BLaER1 (cell line): ENCODE results near the gene CYRIA.

ENCODE experiments used
- H3K27ac ChIP-seq: shearing (Covaris generic); formaldehyde crosslinking; 2 replicates; pipeline ENCODE4 v1.8.1; 2022
- H3K27me3 ChIP-seq: shearing (Covaris generic); formaldehyde crosslinking; 2 replicates; pipeline ENCODE4 v1.8.1; 2022
- H3K36me3 ChIP-seq: shearing (Covaris generic); formaldehyde crosslinking; 2 replicates; pipeline ENCODE4 v1.8.1; 2022
- H3K4me1 ChIP-seq: shearing (Covaris generic); formaldehyde crosslinking; 2 replicates; pipeline ENCODE4 v1.8.1; 2022
- H3K4me2 ChIP-seq: shearing (Covaris generic); formaldehyde crosslinking; 2 replicates; pipeline ENCODE4 v1.8.1; 2022
- H3K4me3 ChIP-seq: shearing (Covaris generic); formaldehyde crosslinking; 2 replicates; pipeline ENCODE4 v1.8.1; 2022
- H3K9ac ChIP-seq: shearing (Covaris generic); formaldehyde crosslinking; 2 replicates; pipeline ENCODE4 v1.8.1; 2022
- H3K9me3 ChIP-seq: shearing (Covaris generic); formaldehyde crosslinking; 2 replicates; pipeline ENCODE4 v1.8.1; 2022
- H4K20me1 ChIP-seq: shearing (Covaris generic); formaldehyde crosslinking; 2 replicates; pipeline ENCODE4 v1.8.1; 2022
- Cebpa-rat ChIP-seq: shearing (Covaris generic); IDR thresholded peaks from 2 replicates; pipeline ENCODE4 v1.8.1; 2022

CYRIA gene

GRCh38 chr2:16665748-16666448 lies at the start of gene CYRIA:
CYRIA (minus strand) TSS chr2:16665834; CDS start chr2:16588119, 77,715 bp downstream.
- H3K4me3 ChIP-seq: peak within 1 kb of the TSS; percentile 77
- peak within 1 kb of the TSS; percentile 99 for H3K4me2 ChIP-seq
- peaks cover 55% of the 10 kb centered on the region for H3K4me1 ChIP-seq
- no peaks in the 10 kb centered on the region for H3K27me3 ChIP-seq
- no peaks in the 10 kb centered on the region for H3K9me3 ChIP-seq
- H3K36me3 ChIP-seq: no peaks in the 10 kb centered on the region
- peaks cover 9% of the 10 kb centered on the region; the same call in 1 of the 2 replicates for H4K20me1 ChIP-seq
- peak within 1 kb of the TSS; percentile 74 for H3K9ac ChIP-seq
- TF ChIP-seq Cebpa-rat: no peak
- H3K27ac ChIP-seq: 0 out of 2 replicates have a peak within 1 kb of the TSS, but pooled peaks have one; percentile 42

DNA sequence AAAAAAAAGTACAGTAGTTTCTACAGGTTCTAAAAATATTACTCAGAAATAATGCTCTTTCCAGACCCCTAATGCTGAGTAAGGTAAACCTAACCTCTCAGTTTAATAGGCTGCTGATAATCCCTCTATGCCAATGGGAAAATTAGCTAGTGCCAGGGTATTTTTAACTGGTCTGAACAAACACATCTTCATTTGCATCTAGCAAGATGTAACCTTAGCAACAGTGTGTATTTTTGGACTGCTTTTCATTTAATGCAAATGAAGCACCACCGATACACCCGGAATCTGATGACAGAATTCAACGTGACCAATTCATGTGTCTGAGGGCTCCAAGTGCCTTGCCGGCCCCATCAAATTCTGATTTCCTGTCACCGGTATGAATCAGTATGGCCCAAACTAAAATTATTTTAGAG lies 47.4 kb upstream of the CYRIA start:
- Histone ChIP-seq H3K27ac (no peak overlapping the region), H3K4me2 (no peak overlapping the region), H3K4me3 (no peak overlapping the region), H3K27me3 (no peaks in the 10 kb centered on the region), H3K36me3 (no peaks in the 10 kb centered on the region), H3K9ac (no peak overlapping the region), H3K9me3 (no peaks in the 10 kb centered on the region), H4K20me1 (no peaks in the 10 kb centered on the region), H3K4me1 (no peaks in the 10 kb centered on the region)
- TF ChIP-seq Cebpa-rat: no peak

- Histone ChIP-seq H3K4me3 (no peak overlapping the region), H3K4me1 (peaks cover 17% of the 10 kb centered on the region), H4K20me1 (no peaks in the 10 kb centered on the region), H3K27ac (no peak overlapping the region), H3K9ac (no peak overlapping the region), H3K9me3 (no peaks in the 10 kb centered on the region), H3K36me3 (no peaks in the 10 kb centered on the region), H3K4me2 (no peak overlapping the region), H3K27me3 (no peaks in the 10 kb centered on the region)
- no peak for TF ChIP-seq Cebpa-rat
Measured at GRCh38 chr2:16709769-16710168, 44.1 kb upstream of the CYRIA start.

DNA sequence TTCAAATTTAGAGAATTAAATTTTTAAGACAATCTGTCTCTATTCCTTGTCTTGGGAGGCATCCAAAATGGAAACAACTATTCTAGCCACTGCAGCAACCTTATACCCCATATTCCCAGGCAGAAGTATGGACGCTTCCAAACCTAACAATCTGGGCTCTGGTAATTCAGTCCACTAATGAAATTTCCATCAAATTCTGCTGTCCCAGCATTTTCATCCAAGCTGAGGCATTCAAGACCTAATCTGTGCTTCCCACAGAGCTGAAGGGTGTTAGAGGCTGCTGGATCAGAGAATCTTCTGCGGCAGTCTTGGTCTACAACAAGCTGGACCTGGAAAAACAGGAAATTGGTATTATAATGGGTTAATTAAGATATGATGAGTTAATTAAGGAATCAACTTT lies 42.5 kb upstream of the CYRIA start:
- TF ChIP-seq Cebpa-rat: no peak

DNA sequence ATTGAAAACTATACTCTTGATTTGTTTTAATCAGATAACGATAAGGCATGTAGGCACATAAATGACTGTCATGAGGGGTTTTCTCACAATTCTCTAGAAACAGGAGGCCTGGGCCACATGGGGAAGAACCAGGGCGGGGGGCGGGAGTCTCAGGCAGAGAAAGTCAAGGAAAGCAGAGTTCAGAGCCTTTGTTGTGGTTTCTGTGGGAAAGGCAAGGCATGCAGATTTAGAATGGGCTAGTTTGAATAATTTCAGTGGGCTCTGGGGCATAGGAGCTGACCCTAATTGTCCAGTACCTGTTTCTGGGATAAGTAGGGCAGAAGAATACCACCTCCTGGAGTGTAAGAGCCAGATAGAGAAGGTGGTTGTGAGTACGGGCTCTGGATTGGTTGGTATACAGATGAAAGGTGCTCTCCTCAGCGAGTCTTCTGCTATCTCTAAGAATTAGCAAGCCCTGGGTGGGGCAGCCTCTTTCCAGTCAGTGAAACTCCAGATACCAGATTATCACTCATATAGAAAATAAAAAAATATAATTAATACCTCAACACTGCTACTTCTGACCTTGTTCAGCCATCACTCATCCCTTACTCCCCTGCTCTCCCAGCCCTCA lies 41.5 kb upstream of the CYRIA start:
- H3K4me2 ChIP-seq: peak overlapping the region; percentile 62
- H3K4me1 ChIP-seq: peaks cover 17% of the 10 kb centered on the region
- no peak for TF ChIP-seq Cebpa-rat
- no peak overlapping the region for H3K27ac ChIP-seq
- H3K36me3 ChIP-seq: no peaks in the 10 kb centered on the region
- H3K9ac ChIP-seq: no peak overlapping the region
- H3K4me3 ChIP-seq: no peak overlapping the region
- H3K27me3 ChIP-seq: no peaks in the 10 kb centered on the region
- H4K20me1 ChIP-seq: no peaks in the 10 kb centered on the region
- no peaks in the 10 kb centered on the region for H3K9me3 ChIP-seq

More for the DNA sequence above, 42.5 kb upstream of the CYRIA start:
- Histone ChIP-seq H4K20me1 (no peaks in the 10 kb centered on the region), H3K4me2 (no peak overlapping the region), H3K27me3 (no peaks in the 10 kb centered on the region), H3K4me1 (peaks cover 17% of the 10 kb centered on the region), H3K9ac (no peak overlapping the region), H3K36me3 (no peaks in the 10 kb centered on the region), H3K4me3 (no peak overlapping the region), H3K27ac (no peak overlapping the region), H3K9me3 (no peaks in the 10 kb centered on the region)

DNA sequence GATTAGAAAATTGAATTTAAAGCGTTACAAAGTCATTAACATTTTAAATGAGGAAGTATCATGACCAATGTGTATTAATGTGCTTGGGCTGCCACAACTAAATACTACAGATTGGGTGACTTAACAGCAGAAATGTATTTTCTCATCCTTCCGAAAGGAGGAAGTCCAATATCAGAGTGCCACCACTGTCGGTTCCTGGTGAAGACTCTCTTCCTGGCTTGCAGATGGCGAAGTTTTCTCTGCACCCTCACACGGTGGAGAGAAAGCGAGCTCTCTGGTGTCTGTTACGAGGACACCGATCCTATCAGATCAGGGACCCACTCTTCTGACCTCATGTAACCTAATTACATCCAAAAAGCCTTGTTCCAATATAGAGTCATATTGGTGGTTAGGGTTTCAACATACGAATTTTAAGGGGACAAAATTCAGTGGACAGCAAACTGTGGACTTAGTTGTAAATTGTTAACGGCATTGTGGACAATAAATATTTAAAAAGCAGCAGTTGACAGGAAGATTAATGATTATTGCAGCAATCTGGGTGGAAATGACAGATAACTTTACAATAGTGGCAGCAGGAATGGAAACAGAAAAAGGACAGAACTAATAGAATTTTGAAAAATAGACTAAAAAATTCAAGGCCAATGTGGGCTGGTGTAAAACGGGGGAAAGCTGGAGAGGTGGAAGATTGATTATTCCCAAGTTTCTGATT lies 35.1 kb upstream of the CYRIA start:
- TF ChIP-seq Cebpa-rat: no peak
- Histone ChIP-seq H3K4me3 (no peak overlapping the region), H3K36me3 (no peaks in the 10 kb centered on the region), H3K27ac (no peak overlapping the region), H3K9me3 (peaks cover 9% of the 10 kb centered on the region), H3K4me1 (no peaks in the 10 kb centered on the region), H3K4me2 (no peak overlapping the region), H3K9ac (no peak overlapping the region), H3K27me3 (no peaks in the 10 kb centered on the region), H4K20me1 (no peaks in the 10 kb centered on the region)

DNA sequence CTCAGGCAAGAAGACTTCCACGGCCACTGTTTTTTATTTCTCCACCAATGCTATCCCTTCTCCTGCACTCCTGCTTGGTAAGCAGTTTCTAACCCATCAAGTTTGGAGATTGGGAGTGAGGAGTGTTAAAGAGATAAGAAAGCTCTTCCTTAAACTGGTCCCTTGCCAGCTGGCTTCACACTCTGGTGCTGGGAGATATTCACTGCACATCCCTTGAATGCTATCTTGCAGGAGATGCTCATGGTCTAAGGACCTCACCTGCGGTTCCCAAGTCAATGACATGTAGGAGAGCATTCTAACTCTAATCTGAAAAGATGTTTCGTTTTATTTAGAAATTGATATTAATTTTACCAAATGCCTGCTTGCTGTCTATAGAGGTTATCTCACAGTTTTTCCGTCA lies 28.2 kb upstream of the CYRIA start:
- Histone ChIP-seq H3K4me2 (no peak overlapping the region), H3K27me3 (no peaks in the 10 kb centered on the region), H3K4me1 (no peaks in the 10 kb centered on the region), H3K36me3 (no peaks in the 10 kb centered on the region), H3K27ac (no peak overlapping the region), H4K20me1 (no peaks in the 10 kb centered on the region), H3K9ac (no peak overlapping the region), H3K4me3 (no peak overlapping the region), H3K9me3 (peaks cover 9% of the 10 kb centered on the region)
- no peak for TF ChIP-seq Cebpa-rat

- Histone ChIP-seq H3K4me1 (no peaks in the 10 kb centered on the region), H4K20me1 (no peaks in the 10 kb centered on the region), H3K27ac (no peak overlapping the region), H3K9me3 (no peaks in the 10 kb centered on the region), H3K4me2 (no peak overlapping the region), H3K27me3 (no peaks in the 10 kb centered on the region), H3K4me3 (no peak overlapping the region), H3K36me3 (no peaks in the 10 kb centered on the region), H3K9ac (no peak overlapping the region)
- no peak for TF ChIP-seq Cebpa-rat
Measured at GRCh38 chr2:16691261-16691660, 25.6 kb upstream of the CYRIA start.

DNA sequence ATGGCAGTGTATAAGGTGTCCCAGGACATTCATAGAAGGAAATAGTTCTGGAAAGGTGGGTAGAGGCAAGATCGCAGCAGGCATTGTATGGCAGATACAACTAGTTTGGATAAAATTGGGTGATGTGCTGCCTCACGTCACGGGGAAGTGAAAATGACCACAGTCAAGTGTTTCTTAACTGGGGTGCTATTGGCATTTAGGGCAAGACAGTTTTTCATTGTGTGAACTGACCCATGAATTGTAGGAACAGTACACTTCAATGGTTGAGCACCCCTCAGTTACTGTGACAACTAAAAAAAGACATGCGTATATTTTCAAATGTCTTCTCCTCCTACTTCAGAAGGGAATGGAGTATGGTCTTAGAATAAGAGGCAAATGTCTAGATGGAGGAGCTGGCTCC lies 22.3 kb upstream of the CYRIA start:
- TF ChIP-seq Cebpa-rat: no peak
- no peaks in the 10 kb centered on the region for H3K27me3 ChIP-seq
- H3K9me3 ChIP-seq: no peaks in the 10 kb centered on the region
- H3K27ac ChIP-seq: no peak overlapping the region
- no peak overlapping the region for H3K9ac ChIP-seq
- H4K20me1 ChIP-seq: no peaks in the 10 kb centered on the region
- H3K4me3 ChIP-seq: no peak overlapping the region
- H3K4me1 ChIP-seq: no peaks in the 10 kb centered on the region
- no peaks in the 10 kb centered on the region for H3K36me3 ChIP-seq
- H3K4me2 ChIP-seq: no peak overlapping the region

DNA sequence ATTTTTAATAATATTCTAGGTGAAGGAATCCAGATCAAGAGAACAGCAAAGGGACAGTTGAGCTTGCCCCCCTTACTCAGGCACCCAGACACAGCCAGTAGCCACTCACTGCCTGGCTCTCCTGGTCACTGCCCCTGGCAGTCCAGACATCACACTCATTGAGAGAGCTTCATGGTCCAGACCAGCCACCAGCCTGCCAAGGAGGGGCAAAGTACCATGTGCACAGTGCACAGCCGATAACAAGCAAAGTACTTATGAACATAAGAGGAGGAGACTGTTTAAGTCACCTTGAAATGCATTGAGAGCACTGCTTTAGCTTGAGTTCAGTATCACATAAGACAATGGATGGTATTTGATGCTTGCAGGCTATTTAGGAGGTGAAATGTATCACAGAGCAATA lies 21.6 kb upstream of the CYRIA start:
- no peak overlapping the region for H3K9ac ChIP-seq

More for the DNA sequence above, 21.6 kb upstream of the CYRIA start:
- Histone ChIP-seq H3K27ac (no peak overlapping the region), H3K4me2 (no peak overlapping the region), H3K4me3 (no peak overlapping the region), H3K9me3 (no peaks in the 10 kb centered on the region), H4K20me1 (no peaks in the 10 kb centered on the region), H3K36me3 (no peaks in the 10 kb centered on the region), H3K27me3 (no peaks in the 10 kb centered on the region), H3K4me1 (no peaks in the 10 kb centered on the region)
- TF ChIP-seq Cebpa-rat: no peak
